ENCODE measurements around the gene GAS5. TPM values are rescaled to one million over a fixed set of nuclear protein-coding genes. Genes with fewer than 3 reads are reported as not detected.

GAS5 gene
- polyA plus RNA-seq, 4 donors, result 375 to 686 (median 587) TPM

Other genes starting within 250 kb of the GAS5 start
- gene TEX50, start 232.7 kb downstream of the GAS5 start, polyA plus RNA-seq, result not detected
- gene ANKRD45, start 198.1 kb downstream of the GAS5 start, polyA plus RNA-seq, result under 1 TPM in 2 of 4 donors, not detected in 2; 0.13 to 0.24 TPM
- gene KLHL20, start 153.0 kb downstream of the GAS5 start, polyA plus RNA-seq, result 10 to 100 TPM in 1 of 4 donors, 1 to 10 TPM in 3; 6.9 to 14.3 (median 8.6) TPM
- 10 to 100 TPM in 2 of 4 donors, 1 to 10 TPM in 2; 5.1 to 22.3 (median 13.0) TPM for gene DARS2, start 43.3 kb downstream of the GAS5 start, polyA plus RNA-seq
- gene CENPL, start 43.1 kb downstream of the GAS5 start, polyA plus RNA-seq, result 1 to 10 TPM; 1.1 to 6.9 (median 4.0) TPM
- gene ZBTB37, start 391 bp upstream of the GAS5 start, polyA plus RNA-seq, result 1 to 10 TPM in 2 of 4 donors, under 1 TPM in 2; 0.22 to 3.9 (median 0.69) TPM
- 1 to 10 TPM in 1 of 4 donors, under 1 TPM in 2, not detected in 1; 0.19 to 1.0 (median 0.89) TPM for gene SERPINC1, start 49.3 kb upstream of the GAS5 start, polyA plus RNA-seq
- gene RC3H1, start 154.4 kb upstream of the GAS5 start, polyA plus RNA-seq, result 10 to 100 TPM in 1 of 4 donors, 1 to 10 TPM in 3; 2.4 to 12.3 (median 4.4) TPM